GM19099 (cell line): ENCODE data around the gene HNRNPUL1.

ENCODE experiments used
- POLR2A ChIP-seq: IDR thresholded peaks from 3 replicates; pipeline ENCODE4 v1.6.1; 2011; ENCODE audit warnings: low read depth; ENCODE audit not compliant: insufficient read length; ENCODE audit errors: extremely low read depth

Gene HNRNPUL1

GRCh38 chr19:41226874-41227390 is 37.2 kb upstream of the HNRNPUL1 start:
- no peak for TF ChIP-seq POLR2A

GRCh38 chr19:41228486-41228885 is 35.7 kb upstream of the HNRNPUL1 start:
- no peak for TF ChIP-seq POLR2A

GRCh38 chr19:41230067-41230857 is 33.9 kb upstream of the HNRNPUL1 start:
- TF ChIP-seq POLR2A, result no peak

- no peak for TF ChIP-seq POLR2A
These were observed 31.5 kb upstream of the HNRNPUL1 start for GRCh38 chr19:41232686-41233085.

- TF ChIP-seq POLR2A, result no peak
These were observed 30.4 kb upstream of the HNRNPUL1 start for GRCh38 chr19:41233748-41234240.

- TF ChIP-seq POLR2A, result no peak
These were observed 29.5 kb upstream of the HNRNPUL1 start for GRCh38 chr19:41234512-41235168.

- TF ChIP-seq POLR2A, result no peak
These were observed 28.7 kb upstream of the HNRNPUL1 start for GRCh38 chr19:41235480-41235879.

GRCh38 chr19:41238244-41238643 is 25.9 kb upstream of the HNRNPUL1 start:
- no peak for TF ChIP-seq POLR2A

GRCh38 chr19:41239363-41239762 is 24.8 kb upstream of the HNRNPUL1 start:
- TF ChIP-seq POLR2A, result no peak

GRCh38 chr19:41239961-41240574 is 24.1 kb upstream of the HNRNPUL1 start:
- TF ChIP-seq POLR2A, result no peak

GRCh38 chr19:41241859-41242258 is 22.3 kb upstream of the HNRNPUL1 start:
- TF ChIP-seq POLR2A, result no peak

- no peak for TF ChIP-seq POLR2A
These were observed 20.1 kb upstream of the HNRNPUL1 start for GRCh38 chr19:41244117-41244516.

- TF ChIP-seq POLR2A, result no peak
These were observed 18.3 kb upstream of the HNRNPUL1 start for GRCh38 chr19:41245843-41246242.

GRCh38 chr19:41248895-41249294 is 15.3 kb upstream of the HNRNPUL1 start:
- no peak for TF ChIP-seq POLR2A

- TF ChIP-seq POLR2A, result no peak
These were observed 14.3 kb upstream of the HNRNPUL1 start for GRCh38 chr19:41249707-41250423.

GRCh38 chr19:41253660-41254059 is 10.5 kb upstream of the HNRNPUL1 start:
- TF ChIP-seq POLR2A, result no peak

- no peak for TF ChIP-seq POLR2A
These were observed 9.0 kb upstream of the HNRNPUL1 start for GRCh38 chr19:41255171-41255570.
